Measurements from ENCODE around the gene DLD.
"Not testable (repeated sequence)": the region's sequence is repeated elsewhere in the genome, so short reads cannot be mapped to it uniquely, and the experiment has no call there.

The DLD gene

GRCh38 chr7:107915541-107915940, 24.6 kb downstream of the DLD start:
- no peak for DNase-seq (ENCODE audit: low read depth)

GRCh38 chr7:107917763-107918651, 27.0 kb downstream of the DLD start:
- DNase-seq (ENCODE audit: low read depth) = no peak

GRCh38 chr7:107918948-107919347, 28.0 kb downstream of the DLD start:
- no peak for DNase-seq (ENCODE audit: low read depth)

DNA sequence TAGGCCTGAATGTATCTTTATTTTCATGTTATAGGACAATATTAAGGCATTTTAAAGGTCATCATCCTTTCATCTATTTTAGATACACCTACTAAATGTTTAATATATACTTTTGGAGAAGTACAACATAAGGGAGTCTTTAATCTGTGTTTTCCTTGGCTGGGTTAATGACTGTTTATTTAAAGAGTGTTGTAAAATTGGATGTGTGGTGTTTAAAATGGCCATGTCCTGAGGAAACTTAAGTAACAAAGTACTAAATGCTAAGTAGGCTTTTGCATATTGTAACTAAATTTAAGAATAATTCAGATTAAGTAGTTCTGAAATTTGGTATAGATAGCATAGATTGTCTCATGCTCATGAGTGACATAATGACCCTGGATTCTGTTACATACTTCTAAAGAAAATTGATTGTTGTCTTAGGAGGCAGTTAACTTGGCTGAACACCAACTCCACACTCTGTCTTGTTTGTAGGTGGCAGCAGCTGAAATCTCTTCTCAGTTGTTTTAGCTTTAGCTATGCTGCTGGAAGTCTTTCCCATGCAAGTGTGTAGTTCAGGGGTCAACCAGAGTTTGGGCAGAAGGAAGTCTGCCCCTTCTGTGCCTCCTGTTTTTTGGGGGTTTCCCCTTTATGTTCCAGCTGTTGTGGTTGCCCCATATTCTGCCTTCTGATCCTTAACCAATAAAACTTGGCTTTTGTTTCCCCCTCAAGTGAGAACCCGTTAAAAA, 29.2 kb downstream of the DLD start:
- DNase-seq (ENCODE audit: low read depth) = no peak

DNA sequence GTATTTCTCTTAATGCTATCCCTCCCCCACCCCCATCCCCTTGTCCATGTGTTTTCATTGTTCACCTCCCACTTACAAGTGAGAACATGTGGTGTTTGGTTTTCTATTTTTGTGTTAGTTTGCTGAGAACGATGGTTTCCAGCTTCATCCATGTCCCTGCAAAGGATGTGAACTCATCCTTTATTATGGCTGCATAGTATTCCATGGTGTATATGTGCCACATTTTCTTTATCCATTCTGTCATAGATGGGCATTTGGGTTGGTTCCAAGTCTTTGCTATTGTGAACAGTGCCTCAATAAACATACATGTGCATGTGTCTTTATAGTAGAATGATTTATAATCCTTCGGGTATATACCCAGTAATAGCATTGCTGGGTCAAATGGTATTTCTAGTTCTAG, 30.8 kb downstream of the DLD start:
- not testable (repeated sequence) for DNase-seq (ENCODE audit: low read depth)

DNA sequence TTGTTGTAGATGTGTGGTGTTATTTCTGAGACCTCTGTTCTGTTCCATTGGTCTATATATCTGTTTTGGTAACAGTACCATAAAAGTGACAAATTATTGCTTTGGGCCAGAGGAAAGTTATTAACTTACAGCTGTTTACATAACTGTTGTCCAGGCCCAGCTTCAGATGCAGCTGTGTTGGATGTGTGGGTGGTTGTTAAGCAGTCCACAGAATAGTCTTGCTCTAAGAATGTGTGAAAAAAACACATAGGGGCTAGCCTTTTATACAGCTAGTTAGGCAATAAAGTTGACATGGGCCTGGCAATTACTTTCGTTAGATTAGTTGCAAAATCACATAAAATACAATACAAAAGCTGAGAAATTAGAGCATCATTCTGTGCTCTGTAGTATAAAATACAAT, 31.9 kb downstream of the DLD start:
- DNase-seq (ENCODE audit: low read depth) = no peak

GRCh38 chr7:107924841-107925504, 34.0 kb downstream of the DLD start:
- DNase-seq (ENCODE audit: low read depth) = no peak

- no peak for DNase-seq (ENCODE audit: low read depth)
Observed at GRCh38 chr7:107926481-107926880, 35.5 kb downstream of the DLD start.

- no peak for DNase-seq (ENCODE audit: low read depth)
Observed at GRCh38 chr7:107931740-107932515, 40.9 kb downstream of the DLD start.

DNA sequence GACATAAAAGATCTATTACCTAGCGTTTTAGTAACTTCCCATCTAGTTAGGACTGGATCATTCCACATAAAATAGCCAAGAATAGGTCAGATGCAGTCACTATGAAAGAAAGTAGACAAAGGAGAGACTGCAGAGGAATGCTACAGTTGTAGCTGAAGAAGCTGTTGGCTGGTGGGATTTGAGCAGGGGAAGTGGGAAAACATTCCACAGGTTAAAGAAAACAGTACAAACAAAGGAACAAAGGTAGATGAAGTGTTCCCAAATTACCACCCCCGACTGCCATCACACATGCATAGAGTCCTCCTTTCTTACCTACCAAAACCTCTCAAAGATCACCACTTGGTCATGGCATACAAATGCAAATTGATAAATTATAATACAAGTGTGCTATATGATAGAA, 41.8 kb downstream of the DLD start:
- DNase-seq (ENCODE audit: low read depth) = no peak

DNA sequence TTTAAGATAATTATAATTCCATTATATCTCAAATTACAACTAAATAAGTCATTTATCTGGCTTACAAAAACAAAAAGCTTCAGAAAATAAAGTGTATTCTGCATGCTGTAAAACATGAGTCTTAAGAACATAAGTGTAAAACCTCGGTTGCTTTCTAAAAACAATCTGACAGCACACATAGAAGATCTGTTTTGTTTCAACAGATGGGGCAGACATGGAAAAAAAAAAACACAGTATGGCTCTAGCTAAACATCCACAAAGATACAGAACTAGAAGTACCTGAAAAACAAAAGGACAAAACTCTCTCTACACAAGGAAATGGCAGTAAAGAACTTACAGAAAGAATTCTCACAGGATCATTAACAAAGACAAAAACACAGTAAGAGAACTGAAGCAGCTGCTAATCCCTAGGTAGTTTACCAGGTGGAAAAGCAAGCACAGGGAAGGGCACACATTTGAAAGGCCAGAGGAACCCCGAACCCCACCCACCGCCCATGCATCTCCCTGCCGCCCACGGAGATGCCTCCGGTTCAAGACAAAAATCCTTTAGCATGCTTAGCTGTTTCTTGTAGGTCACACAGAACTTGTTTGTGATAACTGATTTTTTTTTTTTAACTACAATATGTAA, 42.5 kb downstream of the DLD start:
- no peak for DNase-seq (ENCODE audit: low read depth)

- no peak for DNase-seq (ENCODE audit: low read depth)
Observed at GRCh38 chr7:107934991-107935770, 44.2 kb downstream of the DLD start.

DNA sequence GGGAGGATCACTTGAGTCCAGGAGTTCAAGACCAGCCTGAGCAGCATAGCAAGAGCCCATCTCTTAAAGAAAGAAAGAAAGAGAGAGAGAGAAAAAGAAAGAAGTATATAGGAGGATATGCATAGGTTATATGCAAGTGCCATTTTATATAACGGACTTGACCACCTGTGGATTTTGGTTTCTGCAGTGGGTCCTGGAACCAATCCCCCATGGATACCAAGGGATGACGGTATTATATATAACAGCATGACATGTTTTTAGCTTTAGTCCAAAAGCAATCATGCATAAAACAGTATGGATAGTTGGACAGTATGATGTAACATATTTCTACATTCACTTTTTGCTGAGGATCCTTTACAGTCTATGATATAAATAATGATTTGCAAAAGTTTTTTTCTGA, 45.3 kb downstream of the DLD start:
- no peak for DNase-seq (ENCODE audit: low read depth)

- no peak for DNase-seq (ENCODE audit: low read depth)
Observed at GRCh38 chr7:107937531-107937930, 46.5 kb downstream of the DLD start.

GRCh38 chr7:107938456-107939250, 47.7 kb downstream of the DLD start:
- no peak for DNase-seq (ENCODE audit: low read depth)

- DNase-seq (ENCODE audit: low read depth) = no peak
Observed at GRCh38 chr7:107939573-107940489, 48.8 kb downstream of the DLD start.

DNA sequence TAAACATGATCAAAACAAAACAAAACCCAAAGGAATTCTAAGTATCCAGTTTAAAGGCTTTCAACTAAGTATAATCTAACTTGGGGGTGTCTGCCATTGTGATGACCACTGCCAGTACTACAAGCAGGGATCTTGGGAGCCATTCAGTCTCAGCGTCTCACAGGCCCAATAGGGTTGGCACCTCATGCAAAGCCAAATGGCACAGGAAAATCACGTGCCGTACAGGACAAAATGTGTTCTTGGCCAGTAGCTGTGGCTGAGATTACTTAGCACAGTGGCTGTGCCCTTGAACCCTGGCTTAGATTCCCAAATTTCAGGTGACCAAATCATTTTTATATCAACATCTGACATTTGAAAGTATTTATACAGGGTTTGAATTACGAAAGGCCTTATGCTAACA, 50.0 kb downstream of the DLD start:
- no peak for DNase-seq (ENCODE audit: low read depth)

DNA sequence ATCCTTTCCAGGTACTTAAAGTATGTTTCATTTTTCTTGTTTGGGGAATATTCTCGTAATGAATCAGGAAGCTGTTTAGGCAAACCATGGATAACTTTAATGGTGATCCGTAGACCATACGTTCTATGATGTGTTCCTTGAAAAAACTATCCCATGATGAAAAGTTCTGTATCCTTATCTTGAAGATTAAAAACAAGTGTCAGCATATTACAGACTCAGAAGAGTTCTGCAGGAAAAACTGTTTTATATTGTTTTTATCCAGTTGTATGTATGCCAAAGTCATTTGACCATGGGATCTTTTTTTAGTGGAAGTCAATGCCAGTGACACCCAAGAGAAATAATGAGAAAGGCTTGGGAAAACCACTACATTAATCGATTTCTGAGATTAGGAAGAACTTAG, 52.0 kb downstream of the DLD start:
- no peak for DNase-seq (ENCODE audit: low read depth)
